8988T (cell line): ENCODE measurements around the gene TMEM132C.

Source experiments
- DNase-seq: peaks from one replicate; pipeline ENCODE4 v3.0.0; 2011

Gene TMEM132C

DNA sequence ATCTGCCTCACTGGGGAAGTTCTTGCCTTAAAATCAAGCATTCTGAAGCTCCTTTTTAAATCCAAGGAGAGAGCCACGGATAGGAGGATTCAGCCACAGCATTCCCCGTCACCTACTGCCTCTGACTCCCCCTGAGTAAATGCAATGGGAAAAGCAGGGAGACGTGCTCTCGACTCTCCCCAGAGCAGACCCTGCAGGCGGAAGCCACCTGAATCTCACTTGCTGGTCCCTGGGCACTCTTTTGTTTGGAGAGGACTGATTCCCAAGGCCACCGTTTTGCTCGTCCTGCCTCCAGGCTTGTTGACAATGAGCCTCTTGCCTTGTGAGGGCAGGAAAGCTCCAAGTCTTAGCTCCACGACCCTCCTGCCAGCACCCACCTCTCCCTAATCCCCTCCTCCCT lies 352.3 kb downstream of the TMEM132C start:
- no peak for DNase-seq

DNA sequence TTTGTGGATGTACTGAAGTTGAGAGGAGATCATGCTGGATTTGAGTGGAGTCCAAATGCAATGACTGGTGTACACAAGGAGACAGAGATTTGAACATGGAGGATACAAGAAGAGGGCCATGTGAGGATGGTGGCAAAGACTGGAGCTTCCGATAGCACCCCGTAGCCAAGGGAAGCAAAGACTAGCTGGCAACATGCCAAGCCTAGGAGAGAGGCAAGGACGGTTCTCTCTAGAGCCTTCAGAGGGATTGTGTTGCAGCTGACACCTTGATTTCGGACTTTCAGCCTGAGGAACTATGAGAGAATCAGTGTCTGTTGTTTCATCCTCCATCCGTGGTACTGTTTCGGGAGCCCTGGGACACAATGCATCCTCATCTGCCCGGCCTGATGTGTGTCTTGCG lies 354.3 kb downstream of the TMEM132C start:
- DNase-seq, result no peak

DNA sequence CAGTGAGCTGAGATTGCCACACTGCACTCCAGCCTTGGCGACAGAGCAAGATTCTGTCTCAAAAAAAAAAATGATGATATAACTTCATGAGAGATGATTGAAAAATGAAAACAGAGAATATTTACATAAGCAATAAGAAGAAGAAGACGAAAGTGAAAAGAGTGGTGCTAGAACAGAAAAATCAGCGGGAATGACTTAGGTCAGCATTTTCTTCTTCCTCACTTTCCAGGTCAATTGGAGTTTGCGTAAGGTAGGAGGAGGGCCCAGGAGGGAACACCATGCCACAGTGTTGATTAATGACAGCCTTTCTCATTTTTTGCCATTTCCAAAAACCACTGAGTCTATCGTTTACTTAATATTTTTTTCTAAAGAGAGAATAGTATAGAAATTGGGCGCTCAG lies 356.8 kb downstream of the TMEM132C start:
- DNase-seq, result no peak

DNA sequence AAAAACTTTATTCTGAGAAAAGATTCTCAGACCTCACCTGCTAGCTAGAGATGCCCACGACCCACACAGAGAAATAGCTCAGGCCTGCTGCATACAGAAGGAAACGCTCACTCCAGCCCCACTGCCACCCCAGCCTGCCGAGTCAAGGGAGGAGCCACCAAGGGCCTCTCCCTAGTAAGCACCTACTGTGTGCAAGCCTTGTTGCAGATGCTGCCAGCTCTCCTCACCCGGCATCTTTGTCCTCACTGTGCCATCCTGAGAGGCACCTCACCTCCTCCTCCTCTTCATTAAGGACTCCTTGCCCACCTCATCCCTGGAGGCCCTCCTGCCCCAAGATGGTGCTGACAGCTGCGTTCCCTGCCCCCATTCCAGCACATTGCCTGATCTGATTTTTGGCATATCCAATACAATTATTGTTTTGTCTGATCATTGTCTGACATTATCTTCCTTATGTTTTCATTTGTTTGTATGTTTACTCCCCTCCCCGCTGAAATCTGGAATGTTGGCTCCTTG lies 359.9 kb downstream of the TMEM132C start:
- DNase-seq, result no peak

DNA sequence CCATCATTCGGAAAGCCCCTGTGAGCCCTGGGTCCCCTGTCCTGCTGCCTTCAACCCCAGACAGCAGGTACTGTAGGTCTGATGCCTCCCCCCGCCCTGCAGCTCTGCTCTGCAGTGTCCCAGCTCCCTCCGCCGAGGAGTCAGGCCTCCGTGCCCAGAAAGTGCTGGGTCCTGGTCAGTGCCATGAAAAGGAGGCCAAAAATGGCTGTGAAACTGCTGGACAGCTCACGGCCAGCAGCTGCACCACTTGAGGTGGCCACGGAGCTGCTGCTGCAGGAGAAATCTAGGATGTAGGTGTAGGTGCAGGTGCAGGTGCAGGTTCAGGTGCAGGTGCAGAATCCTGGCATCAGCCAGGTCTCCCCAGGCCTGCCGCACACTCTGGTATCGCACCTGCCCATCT lies 360.7 kb downstream of the TMEM132C start:
- DNase-seq, result no peak

DNA sequence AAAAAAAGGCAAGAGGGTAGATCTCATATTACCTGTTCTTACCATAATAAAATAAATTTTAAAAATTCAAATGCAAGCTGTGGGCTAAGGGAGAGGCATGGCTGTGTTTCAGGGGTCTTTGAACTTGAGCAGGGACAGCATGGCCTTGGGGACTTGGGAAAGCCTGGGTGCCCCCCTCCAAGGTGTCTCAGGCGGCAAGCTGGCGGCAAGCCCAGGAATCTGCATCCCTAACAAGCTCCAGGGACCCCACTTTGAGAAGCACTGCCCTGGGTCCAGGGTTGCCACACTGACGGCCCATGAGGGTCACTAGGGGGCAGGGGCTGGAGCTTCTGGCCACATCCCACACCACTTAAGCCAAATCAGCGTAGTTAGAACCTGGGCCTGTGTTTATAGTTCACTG lies 363.0 kb downstream of the TMEM132C start:
- DNase-seq, result no peak

DNA sequence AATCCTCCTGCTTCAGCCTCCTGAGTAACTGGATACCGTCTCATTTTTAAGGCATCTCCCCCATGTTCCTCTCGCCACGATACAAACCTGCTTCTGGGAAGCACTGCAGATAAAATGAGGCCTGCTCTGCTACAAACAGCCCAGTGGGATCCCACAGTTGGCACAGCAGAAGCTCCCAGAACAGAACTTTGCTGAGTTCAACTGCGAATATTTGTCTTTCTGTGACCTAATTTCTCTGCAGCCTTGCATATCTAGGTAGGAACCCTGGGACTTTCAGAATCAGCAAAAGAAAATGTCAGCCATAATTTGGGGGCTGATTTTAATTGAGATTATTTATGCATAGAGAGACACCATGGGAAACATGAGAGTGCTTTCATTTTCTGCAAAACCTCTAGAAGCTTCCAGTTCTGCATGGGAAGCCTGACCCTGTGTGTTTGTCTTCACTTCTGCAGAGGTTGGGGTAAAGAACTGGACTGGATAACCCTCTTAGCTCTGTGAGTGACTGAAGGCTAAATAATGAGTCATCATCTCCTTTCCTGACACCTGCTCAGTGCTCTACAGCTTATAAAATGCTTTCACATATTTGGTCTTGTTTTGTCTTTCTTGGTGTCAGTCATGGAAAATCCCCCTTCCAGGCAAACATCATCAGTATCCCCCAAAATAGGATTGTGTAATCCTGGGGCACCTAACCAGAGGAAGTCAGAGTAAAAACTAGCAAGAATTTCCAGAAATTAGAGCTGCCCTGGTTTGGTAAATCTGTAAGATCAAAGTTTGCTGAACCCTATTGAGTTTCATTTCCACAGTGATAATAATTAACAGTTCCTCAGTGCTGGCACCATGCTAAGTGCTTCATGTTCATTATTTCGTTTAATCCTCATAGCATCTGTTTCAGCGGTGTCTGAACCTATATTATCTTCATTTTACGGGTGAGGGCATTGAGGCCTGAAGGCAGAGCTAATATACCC lies 371.0 kb downstream of the TMEM132C start:
- DNase-seq, result no peak

DNA sequence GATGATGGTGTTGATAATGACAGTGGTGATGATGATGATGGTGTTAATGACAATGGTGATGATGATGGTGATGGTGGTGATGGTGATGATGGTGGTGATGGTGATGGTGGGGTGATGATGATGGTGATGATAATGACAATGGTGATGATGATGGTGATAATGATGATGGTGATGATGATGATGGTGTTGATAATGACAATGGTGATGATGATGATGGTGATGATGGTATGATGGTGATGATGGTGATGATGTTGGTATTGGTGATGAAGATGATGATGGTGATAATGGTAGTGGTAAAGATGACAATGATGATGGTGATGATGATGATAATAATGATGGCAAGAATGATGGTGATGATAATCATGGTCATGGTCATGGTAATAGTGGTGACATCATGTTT lies 372.1 kb downstream of the TMEM132C start:
- no peak for DNase-seq

DNA sequence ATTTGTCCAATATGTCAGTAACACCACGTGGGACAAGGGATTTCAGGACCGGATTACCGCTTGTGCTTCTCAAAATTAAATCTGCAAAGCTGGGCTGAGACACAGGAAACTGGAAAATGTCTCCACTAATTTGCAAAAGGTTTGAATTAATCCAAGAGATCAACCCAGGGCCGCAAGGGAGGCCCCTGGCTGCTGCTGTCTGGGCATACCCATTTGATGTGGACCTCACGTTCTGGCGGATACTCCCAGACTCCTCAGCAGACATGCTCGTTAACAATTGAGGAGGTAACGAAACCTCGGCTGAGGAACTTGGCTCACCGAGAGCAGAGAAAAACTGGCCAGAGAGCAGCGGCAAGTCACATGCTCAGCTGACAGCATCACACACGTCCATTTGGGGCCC lies 376.2 kb downstream of the TMEM132C start:
- no peak for DNase-seq

DNA sequence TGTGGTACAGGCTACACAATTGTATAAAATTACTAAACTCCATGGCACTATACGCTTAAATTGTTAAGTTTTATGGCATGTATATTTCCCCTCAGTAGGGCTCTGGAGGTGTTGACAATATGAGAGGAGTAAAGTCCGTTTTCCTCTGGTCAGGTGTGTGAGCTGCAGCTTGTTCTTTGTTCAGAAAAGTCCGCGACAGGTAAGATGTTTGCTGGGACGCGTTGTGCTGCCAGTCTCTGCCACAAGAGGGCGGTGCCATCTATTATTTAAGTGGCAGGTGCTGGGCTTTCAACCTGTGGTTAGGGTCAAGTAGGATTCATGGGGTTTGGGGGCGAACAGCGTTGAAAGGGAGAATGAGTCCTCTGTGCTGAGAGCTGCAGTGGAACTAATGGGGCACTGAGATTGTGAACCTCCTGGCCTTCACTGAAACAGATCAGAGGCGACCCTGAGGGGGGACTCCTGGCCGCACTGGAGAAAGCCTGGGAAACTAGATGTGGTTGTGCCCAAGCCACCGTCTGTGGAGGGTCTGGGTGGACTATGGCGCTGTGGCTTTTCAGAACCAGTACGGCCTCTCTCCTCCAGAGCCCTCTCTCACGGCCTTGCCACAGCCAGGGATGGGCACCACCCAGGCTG lies 377.8 kb downstream of the TMEM132C start:
- no peak for DNase-seq

DNA sequence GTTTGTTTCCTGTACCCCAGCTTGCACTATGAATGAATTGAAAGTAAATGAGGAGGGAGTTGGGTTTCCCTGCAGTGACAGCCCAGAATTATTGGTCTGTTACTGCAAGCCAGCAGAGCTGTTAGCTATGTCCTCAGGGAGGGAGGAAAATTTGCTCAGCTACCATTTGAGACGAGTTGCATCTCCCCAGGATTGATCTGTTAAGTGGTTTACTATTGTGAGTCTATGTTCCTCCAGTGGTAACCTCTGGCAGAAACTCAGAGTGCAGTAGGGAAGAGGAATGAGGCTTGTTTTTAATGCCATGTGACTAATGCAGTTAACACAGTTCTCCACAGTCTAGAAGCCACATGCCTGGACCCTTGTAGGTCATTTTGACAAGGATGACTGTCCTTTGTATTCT lies 382.9 kb downstream of the TMEM132C start:
- DNase-seq, result no peak

DNA sequence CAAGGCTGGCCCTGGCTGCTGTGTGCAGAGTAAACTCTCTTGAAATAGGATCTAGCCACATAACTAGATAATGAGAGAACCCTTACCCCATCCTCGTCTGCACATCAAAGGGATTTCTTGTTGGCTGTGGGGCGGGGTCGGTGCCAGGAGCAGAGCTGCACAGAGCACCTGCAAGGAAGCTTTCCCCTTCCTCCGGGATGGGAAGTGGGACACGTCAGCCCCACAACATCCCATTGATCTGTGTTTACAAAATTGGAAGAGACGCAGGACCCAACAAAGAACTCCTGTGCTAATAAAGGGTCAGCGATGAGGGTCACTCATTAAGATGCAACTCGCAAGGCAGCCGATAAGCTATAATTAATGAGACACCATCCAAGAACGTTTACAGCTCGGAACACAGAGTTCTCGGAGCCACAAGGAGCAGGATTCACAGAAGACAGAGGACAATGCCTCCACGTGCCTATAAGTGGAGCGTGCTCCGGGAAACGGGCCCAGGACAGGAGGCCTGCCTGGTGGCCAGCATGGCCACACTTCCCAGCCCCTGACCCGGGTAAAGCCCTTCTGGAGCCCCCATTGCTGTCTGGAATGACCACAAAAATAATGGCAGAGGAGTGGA lies 385.3 kb downstream of the TMEM132C start:
- DNase-seq, result no peak

DNA sequence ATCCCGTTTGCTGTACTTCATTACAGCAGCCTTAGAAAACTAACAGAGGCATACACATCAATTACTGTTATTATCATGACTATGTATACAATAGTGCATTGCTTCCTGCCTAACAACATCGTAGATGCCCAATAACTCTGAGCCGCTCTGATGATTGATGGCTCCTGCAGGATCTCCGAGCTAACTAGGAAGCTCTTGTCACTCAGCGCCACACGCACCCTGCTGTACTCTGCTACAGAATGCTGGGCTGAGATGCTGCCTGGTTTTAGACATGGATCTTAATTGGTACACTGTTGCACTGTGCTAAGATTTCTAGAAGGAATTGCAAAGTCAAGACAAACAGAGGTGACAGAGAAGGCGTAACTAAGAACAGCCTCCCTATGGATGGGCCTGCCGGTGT lies 387.5 kb downstream of the TMEM132C start:
- no peak for DNase-seq

DNA sequence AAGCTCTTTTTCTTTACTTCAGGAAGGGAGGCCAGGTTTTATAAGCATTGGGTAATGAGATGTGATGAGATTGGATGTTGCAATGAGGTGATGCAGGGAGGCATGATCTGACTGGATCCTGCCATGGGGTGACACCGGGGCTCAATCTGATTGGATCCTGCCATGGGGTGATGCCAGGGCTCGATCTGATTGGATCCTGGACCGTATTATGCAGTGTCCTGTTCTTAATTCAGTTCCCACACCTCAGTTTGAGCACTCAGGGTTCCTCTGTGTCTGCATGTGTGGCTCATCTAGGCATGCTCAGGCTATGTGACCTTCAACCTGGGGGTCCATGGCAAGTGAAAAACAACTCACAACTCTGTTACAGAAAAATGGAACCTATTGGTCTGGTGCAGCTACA lies 390.4 kb downstream of the TMEM132C start:
- no peak for DNase-seq

DNA sequence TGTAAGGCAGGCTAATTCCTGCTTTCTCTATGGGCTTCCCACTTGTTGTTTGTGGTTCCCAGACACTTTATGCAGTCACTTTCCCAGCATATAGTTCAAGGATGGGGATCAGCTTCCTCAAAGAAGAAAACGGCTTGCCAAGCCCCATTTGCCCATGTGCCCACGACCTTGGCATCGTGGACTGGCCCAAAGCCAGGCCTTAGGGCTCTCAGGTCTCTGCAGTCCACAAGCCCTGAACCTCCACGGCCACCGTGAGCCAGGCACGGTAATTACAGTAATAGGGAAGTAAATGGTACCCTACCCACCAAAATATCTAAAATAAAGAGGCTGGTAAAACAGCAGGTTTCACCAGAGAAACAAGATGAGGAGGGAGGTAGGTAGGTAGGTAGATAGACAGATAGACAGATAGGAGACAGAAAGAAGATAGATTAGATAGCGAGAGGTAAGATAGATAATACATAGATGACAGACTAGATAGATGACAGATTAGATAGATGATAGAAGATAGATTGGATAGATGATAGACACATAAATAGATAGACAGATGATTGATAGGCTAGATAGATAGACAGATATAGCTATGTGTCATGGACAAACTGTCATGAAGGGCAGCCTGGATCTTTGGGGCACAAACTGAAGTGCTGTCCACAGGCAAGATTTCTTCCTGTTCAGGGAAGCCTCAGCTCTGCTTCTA lies 393.7 kb downstream of the TMEM132C start:
- DNase-seq, result no peak

DNA sequence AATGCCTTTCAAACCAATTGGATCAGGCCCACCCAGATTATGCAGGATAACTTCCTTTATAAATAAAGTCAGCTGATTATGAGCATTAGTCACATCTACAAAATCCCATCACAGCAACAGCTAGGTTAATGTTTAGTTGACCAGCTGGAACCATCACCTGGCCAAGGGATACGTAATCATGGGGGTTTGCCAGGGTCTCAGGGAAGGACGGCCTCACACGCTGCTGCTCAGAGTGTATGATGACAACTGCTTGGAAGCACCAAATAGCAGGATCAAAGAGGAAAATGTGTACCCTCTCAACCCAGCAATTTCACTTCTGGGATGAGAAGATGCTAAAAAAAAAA lies 394.2 kb downstream of the TMEM132C start:
- no peak for DNase-seq

DNA sequence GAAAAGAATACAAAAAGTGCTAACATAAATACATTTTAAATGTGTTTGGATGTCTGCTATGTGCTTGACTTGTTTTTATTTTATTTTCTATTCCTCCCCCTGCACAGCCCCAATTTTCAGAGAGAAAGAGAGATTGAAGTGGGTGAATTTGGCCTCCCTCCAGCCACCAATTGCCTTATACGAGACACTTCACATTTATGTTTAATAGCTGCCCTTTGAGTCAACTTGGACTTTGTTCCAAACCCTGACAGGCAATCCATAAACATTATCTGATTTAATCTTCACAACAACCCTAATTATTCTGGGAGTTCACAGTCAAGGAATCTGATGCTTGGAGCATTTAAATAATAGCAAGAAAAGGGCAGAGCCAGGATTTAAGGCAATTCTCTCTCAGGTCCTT lies 395.1 kb downstream of the TMEM132C start:
- no peak for DNase-seq

DNA sequence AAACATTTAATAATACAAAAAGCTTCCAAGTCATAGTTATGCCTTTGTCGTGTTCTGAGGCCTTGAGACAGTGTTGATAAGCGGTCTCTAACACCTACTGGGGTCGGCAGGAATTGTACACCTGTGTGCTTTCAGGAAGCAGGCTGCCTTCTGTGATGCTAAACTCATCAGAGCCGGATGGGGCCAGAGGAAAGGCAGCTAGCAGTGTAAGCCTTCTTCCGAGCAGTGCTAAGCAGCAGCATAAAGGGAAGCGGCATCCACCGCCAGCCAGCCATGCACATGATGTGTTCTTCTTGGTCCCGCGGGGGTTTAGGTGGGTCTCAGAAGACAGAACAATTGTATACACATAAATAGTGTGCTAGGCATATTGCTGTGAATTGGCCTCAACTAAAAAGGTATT lies 397.5 kb downstream of the TMEM132C start:
- DNase-seq, result no peak

DNA sequence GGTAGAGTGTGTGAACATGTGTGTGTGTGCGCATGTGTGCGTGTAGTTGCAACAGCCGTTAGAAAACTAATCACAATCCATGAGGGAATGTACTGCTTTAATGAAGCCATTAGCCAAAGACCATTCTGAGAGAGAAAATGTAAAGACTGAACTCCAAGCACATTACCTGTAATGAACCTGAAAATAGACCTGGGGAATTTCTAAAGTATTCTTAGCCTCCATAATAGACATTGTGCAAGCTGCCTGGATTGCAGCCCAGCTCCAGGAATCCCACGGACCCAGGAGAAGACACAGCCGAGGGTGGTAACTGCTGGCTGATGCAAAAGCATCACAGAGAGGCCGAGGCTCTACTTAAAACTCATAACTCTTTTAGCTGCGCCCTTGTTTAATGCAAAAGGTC lies 400.2 kb downstream of the TMEM132C start:
- DNase-seq, result no peak

DNA sequence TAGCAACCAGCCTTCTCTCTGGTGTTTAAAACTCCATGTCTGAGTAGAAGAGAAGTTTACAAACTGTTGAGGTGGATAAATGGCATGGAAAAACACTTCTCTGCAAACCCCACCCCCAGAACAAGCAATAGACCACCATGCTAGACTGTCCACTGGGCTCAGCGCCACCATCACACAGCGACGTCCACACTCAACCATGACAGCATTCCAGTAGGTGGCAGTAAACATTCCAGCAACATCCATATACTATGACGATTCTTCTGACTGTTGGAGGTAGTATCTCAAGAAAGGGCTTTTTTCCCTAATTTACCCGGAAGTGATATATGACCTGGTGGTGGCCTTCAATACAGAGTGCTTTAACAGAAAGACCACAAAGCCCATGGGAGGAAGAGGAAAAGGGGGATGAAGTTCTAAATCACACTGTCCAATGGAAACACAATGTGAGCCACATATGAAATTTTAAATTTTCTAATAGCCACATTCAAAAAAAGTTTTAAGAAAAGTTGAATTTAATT lies 404.6 kb downstream of the TMEM132C start:
- no peak for DNase-seq

DNA sequence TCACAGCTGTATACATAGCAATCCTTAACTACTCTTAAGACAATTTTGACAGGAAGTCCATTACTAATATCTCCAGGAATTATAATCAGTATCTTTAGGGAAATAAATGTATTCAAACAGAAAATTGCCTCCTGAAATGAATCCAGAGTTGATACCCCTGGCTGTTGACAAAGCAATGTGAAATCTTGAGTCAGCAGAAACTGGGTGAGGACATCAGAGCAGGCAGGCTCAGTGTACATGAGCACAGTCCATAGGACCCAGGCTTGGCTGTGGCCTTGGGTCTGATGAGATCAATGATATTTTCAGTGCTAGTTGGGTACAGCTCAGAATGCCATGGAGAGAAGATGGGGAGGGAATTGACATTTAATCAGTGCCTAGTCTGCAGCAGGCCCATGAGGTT lies 405.5 kb downstream of the TMEM132C start:
- no peak for DNase-seq

DNA sequence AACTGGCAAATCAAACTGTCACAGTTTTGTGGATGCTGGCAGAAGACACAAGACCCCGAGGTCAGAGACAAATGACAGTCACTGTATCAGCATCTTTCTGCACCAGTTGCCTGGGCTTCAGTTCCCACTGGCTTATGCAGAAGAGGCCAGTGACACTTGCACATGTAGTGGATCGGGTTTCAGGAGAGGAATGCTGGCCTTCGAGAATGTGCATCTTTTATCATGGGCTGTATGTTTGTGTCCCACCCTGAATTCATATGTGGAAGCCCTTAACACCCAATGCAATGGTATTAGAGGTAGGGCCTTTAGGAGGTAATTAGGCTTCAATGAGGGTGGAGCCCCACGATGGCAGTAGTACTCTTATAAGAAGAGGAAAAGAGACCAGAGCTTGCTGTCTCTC lies 405.9 kb downstream of the TMEM132C start:
- no peak for DNase-seq

DNA sequence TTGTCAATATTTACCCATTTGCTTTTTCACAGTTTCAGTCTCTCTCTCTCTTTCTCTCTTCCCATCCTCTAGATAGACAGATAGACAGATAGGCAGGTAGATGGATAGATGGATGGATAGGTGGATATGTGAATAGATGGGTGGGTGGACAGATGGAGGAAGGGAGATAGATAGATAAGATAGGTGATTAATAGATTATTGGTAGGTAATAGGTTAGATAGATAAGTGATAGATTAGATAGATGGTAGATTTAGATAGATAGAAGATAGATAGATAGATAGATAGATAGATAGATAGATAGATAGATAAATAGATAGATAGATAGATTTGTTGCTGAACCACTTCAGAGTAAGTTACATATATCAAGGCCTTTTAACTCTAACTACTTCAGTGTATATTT lies 408.6 kb downstream of the TMEM132C start:
- no peak for DNase-seq
